ENCODE measurements around the gene NMU.

DNA sequence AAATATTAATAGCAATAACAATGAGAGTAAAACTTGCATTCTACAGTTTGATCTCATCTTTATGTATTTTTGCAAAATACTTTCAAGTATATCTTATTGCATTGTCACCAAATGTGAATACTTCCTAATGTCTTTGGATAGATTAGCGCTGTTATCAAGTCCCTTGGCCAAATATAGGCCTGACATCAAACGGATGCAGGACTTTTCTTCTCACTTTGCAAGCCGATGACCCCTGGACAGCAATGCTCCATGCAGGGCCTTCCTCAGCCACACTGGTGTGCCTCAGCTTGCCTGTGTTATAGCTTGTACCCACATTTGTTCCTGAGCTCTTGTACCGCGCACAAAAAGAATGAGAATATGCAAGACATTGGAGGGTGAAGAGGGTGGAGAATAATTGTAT lies 18.0 kb upstream of the NMU start:
- TF ChIP-seq RAD21 (conservative IDR thresholded peaks at IDR 0.05 in 1 of 2, IDR thresholded peaks at IDR 0.05 in 1 of 2) (no peak), MAZ (IDR thresholded peaks at IDR 0.05; ENCODE audit: borderline replicate concordance, low read depth, low read length) (no peak), EP300 (IDR thresholded peaks at IDR 0.05) (no peak), POLR2A (IDR thresholded peaks at IDR 0.05; ENCODE audit: low read length) (no peak), CHD4 (IDR thresholded peaks at IDR 0.05; ENCODE audit: borderline replicate concordance) (no peak), TP53 (CRISPR knock-in tag; IDR thresholded peaks at IDR 0.05) (no peak)
- TF ChIP-seq, protein P1, sequence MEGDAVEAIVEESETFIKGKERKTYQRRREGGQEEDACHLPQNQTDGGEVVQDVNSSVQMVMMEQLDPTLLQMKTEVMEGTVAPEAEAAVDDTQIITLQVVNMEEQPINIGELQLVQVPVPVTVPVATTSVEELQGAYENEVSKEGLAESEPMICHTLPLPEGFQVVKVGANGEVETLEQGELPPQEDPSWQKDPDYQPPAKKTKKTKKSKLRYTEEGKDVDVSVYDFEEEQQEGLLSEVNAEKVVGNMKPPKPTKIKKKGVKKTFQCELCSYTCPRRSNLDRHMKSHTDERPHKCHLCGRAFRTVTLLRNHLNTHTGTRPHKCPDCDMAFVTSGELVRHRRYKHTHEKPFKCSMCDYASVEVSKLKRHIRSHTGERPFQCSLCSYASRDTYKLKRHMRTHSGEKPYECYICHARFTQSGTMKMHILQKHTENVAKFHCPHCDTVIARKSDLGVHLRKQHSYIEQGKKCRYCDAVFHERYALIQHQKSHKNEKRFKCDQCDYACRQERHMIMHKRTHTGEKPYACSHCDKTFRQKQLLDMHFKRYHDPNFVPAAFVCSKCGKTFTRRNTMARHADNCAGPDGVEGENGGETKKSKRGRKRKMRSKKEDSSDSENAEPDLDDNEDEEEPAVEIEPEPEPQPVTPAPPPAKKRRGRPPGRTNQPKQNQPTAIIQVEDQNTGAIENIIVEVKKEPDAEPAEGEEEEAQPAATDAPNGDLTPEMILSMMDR (IDR thresholded peaks at IDR 0.05): no peak

Measured in A549 (cell line).